Muscle layer of duodenum (tissue), 2 donors: ENCODE measurements around the gene ETFA.

Source experiments
- H3K27ac ChIP-seq: one replicate; pipeline ENCODE4 v1.7.0; 2013; ENCODE audit warnings: mild to moderate bottlenecking, low read length
- H3K27me3 ChIP-seq: one replicate; pipeline ENCODE4 v1.7.0; 2013; ENCODE audit warnings: low read depth, mild to moderate bottlenecking, control low read depth, low read length
- H3K36me3 ChIP-seq, 2 donors: one replicate each; pipeline ENCODE4 v1.7.0; 2013; ENCODE audit warnings: low read length in 2 of 2, control low read depth in 1 of 2, mild to moderate bottlenecking in 1 of 2; ENCODE audit not compliant: insufficient read depth in 2 of 2, control insufficient read depth in 1 of 2
- H3K4me1 ChIP-seq, 2 donors: one replicate each; pipeline ENCODE4 v1.7.0; 2013; ENCODE audit warnings: low read length in 2 of 2, mild to moderate bottlenecking in 2 of 2, control low read depth in 1 of 2, moderate library complexity in 1 of 2; ENCODE audit not compliant: insufficient read depth in 2 of 2, control insufficient read depth in 1 of 2
- H3K4me3 ChIP-seq, 2 donors: one replicate each; pipeline ENCODE4 v1.7.0; 2013; ENCODE audit warnings: low read length in 2 of 2, low read depth in 1 of 2, mild to moderate bottlenecking in 1 of 2
- H3K9me3 ChIP-seq, 2 donors: one replicate each; pipeline ENCODE4 v1.7.0; 2013; ENCODE audit warnings: low read length in 2 of 2, control low read depth in 1 of 2, mild to moderate bottlenecking in 1 of 2; ENCODE audit not compliant: control insufficient read depth in 1 of 2
- donor health status: healthy.

Gene ETFA

DNA sequence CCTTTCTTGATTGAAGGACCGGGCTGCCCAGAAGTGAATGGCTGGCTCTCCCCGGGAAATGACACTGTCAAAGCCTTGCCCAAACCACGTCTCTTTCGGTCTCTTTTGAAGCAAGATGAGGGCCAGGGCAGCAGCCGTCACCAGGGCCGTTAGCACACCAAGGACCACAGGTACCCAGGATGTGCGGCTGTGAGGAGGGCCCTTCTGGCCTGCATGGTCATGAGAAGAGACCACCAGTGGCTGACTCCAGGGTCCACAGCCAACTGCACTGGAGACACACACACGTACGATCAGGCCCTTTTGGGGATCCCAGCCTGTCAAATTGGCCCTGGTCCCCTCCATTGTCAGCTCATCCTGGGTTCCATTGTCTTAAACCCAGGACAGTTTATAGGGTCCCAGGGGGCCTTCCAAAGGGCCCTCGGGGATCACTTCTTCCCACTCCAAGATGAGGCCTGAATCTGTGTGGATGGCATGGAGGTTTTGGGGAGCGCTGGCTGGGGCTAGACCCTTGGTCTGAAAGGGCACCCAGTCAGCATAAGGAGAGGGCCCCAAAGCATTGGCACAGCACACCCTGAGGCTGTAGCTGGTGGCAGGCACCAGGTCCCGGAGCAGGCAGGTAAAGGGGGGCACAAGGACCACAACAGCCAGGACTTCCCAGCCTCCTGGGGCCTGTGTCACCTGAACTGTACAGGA, 50.9 kb downstream of the ETFA start:
- H3K9me3 ChIP-seq = peaks cover 7 to 9% of the 10 kb centered on the region in 2 donors
- H3K27ac ChIP-seq = no peak overlapping the region
- H3K27me3 ChIP-seq = no peaks in the 10 kb centered on the region
- H3K4me1 ChIP-seq = no peaks in the 10 kb centered on the region
- H3K4me3 ChIP-seq = no peak overlapping the region
- peaks cover 26 to 74% of the 10 kb centered on the region in 2 donors for H3K36me3 ChIP-seq

DNA sequence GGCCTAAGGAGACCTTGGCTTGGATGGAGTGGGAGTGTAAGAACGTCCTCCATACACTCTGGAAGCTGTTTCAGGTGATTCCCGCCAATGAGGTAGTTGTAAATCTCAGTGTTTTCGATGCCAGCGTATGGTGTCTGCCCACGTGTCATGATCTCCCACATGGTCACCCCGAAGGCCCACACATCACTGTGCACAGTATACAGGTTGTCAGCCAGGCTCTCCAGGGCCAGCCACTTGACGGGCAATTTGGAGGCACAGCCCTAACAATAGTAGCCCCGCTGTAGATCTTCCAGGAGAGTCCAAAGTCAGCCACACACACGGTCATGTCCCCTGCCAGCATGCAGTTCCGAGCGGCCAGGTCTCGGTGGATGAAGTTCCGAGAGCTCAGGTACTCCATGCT, 51.9 kb downstream of the ETFA start:
- Histone ChIP-seq H3K4me3 (no peak overlapping the region), H3K27me3 (no peaks in the 10 kb centered on the region), H3K27ac (no peak overlapping the region), H3K4me1 (no peaks in the 10 kb centered on the region), H3K9me3 (peaks cover 7 to 10% of the 10 kb centered on the region in 2 donors), H3K36me3 (peaks cover 22 to 68% of the 10 kb centered on the region in 2 donors)

GRCh38 chr15:76258460-76258859, 52.8 kb downstream of the ETFA start:
- H3K4me1 ChIP-seq = no peaks in the 10 kb centered on the region
- no peak overlapping the region for H3K27ac ChIP-seq
- peaks cover 5 to 12% of the 10 kb centered on the region in 2 donors for H3K9me3 ChIP-seq
- H3K27me3 ChIP-seq = no peaks in the 10 kb centered on the region
- peaks cover 15 to 64% of the 10 kb centered on the region in 2 donors for H3K36me3 ChIP-seq
- no peak overlapping the region for H3K4me3 ChIP-seq

DNA sequence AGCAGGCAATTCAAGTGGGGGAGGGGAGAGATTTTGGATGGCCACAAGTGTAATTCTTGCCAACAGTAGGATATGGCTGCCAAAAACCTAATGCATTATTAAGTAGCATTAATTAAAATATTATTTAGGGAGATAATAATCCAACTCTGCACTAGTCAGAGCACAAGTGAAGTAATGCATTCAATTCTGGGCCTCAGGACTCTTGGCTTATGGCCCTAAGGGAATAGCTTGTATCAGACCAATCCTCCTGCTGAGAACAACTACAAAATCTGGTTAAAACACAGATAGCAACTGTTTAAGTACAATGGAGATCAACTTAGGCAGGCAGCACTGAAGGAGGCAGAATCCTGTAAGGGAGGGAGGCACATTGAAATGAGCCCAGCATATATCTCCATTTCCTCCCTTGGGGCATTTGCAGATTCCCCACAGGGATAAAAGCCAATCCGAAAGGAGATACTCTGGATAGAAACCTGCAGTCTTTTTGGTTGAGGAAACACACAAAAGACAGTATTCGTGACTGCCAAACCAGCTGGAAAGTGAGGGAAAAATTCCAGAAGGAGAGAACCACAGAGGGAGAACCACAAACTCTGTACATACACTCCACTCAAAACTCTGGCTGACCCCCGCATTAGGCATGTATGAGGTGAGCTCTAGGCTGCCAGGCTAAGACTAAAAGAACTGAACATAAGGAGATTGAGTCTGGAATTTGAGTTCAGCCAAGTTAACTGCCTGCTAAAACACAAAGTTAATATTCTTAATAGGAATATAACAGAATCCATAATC, 57.4 kb downstream of the ETFA start:
- Histone ChIP-seq H3K4me3 (no peak overlapping the region), H3K9me3 (peaks cover 0 to 5% of the 10 kb centered on the region in 2 donors), H3K36me3 (peaks cover 0 to 22% of the 10 kb centered on the region in 2 donors), H3K27me3 (no peaks in the 10 kb centered on the region), H3K27ac (no peak overlapping the region), H3K4me1 (no peaks in the 10 kb centered on the region)

DNA sequence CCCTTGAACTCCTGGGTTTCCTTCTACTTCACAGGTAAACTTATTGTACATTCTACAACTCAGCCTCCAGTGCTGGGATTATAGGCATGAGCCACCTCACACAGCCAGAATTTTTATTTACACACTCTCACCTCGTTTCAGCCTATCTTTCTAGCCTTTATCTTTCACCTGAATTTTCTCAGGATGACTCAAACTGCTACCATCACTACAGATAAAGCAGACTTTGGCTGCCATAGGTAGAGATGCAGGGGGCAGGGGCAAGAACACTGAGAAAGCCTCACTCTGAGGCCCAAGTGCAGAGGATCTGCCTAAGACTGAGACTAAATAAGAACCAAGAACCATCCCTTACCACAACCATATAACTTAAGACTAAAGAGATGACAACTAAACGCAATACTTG, 59.0 kb downstream of the ETFA start:
- Histone ChIP-seq H3K27ac (no peak overlapping the region), H3K4me1 (no peaks in the 10 kb centered on the region), H3K36me3 (peaks cover 4 to 14% of the 10 kb centered on the region in 2 donors), H3K9me3 (peaks cover 0 to 5% of the 10 kb centered on the region in 2 donors), H3K4me3 (no peak overlapping the region), H3K27me3 (no peaks in the 10 kb centered on the region)

- Histone ChIP-seq H3K36me3 (peaks cover 4 to 8% of the 10 kb centered on the region in 2 donors), H3K27me3 (no peaks in the 10 kb centered on the region), H3K4me1 (no peaks in the 10 kb centered on the region), H3K27ac (no peak overlapping the region), H3K9me3 (peaks cover 0 to 5% of the 10 kb centered on the region in 2 donors), H3K4me3 (no peak overlapping the region)
These were observed 59.6 kb downstream of the ETFA start for GRCh38 chr15:76251717-76252116.

DNA sequence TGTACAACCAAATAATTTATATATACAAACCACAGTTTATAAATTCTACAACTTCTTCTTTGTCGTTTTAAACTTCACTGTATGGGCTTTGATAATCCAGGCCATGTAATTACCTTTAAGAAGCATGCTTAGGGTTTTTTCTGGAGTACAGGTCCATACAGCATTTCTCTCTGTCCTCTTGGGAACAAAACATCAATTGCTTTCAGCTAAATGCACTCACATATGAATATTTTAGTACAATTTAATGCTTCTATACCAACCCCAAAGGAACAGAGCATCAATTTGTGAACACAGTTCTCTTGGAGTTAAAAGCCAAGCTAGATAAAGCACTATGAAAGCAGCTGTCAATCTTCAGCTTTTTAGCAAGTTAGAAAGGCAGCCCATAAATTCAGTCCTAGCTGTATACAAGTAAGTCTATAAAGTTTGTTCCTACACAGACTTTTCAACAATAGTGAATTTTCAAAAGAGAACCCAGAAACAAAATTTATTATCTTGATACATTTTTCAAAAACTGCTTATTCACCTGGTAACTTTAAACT, 66.1 kb downstream of the ETFA start:
- H3K4me3 ChIP-seq = no peak overlapping the region
- no peaks in the 10 kb centered on the region for H3K9me3 ChIP-seq
- H3K36me3 ChIP-seq = peaks cover 4 to 6% of the 10 kb centered on the region in 2 donors
- H3K27ac ChIP-seq = no peak overlapping the region
- H3K4me1 ChIP-seq = no peaks in the 10 kb centered on the region
- no peaks in the 10 kb centered on the region for H3K27me3 ChIP-seq

DNA sequence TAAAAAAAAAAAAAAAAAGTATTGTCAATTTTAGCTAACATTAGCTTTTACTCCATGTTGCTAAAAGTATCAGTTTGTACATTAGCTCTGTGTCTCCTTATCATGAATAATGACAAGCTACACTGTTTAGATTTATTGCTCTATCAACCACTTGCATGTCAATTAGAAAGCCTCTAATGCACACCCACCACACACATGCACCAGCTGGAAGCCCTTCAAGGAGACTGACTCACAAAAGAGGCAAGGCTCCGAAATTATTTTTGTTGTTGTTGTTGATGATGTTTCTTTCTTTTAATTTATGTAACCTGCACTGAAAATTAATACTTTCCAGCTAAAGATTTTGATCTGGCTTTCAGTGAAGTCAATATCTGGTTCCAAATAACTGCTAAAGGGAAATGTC, 71.5 kb downstream of the ETFA start:
- Histone ChIP-seq H3K4me3 (no peak overlapping the region), H3K36me3 (peaks cover 0 to 6% of the 10 kb centered on the region in 2 donors), H3K27me3 (no peaks in the 10 kb centered on the region), H3K27ac (no peak overlapping the region), H3K9me3 (no peaks in the 10 kb centered on the region), H3K4me1 (no peaks in the 10 kb centered on the region)

DNA sequence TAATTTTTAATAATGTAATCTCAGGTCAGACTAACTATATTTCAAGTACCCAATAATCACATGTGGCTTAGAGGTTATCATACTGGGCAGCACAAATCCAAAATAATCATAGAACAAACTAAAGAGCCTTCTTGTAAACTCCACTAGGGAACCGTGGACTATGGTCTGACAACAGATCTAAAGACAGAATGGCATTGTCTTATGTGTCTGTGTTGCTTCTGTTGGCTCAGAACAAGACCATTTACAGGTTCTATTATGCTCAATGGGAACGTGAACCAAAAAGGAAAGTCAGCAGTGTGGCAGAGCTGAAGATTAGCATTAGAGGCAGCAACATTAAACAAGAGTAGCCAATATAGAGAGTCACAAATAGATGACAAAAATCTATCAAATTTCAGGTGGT, 74.9 kb downstream of the ETFA start:
- Histone ChIP-seq H3K27me3 (no peaks in the 10 kb centered on the region), H3K27ac (no peak overlapping the region), H3K4me3 (no peak overlapping the region), H3K9me3 (no peaks in the 10 kb centered on the region), H3K4me1 (no peaks in the 10 kb centered on the region), H3K36me3 (no peaks in the 10 kb centered on the region)

DNA sequence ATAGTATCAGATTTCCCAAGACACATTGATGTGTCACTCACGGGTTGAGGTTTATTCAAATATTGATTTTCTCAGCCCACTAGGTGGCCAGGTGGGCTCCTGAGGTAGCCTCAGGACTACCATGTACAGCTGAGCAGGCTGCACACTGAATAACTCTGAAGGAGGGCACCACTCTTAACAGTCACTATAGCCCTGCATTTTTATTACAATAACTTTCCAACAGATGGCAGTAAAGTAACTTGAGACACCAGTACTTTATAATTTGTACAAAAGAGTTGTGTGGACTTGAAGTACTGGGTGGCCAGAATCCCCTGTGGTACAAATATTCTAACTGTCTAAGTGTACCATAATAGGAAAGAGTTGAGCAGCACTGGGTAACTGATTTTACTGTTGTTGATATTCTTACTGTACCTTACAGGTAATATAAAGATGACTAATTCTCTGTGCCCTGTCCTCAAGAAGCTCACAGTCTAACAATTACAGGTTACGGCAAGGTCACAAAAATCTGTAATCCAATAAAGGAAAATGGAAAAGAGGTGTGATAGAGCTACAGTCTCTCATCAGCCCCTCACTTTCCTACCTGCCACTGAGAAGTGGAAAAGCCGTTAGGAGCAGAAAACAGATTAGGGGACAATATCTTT, 76.0 kb downstream of the ETFA start:
- H3K9me3 ChIP-seq = no peaks in the 10 kb centered on the region
- H3K36me3 ChIP-seq = peaks cover 6% of the 10 kb centered on the region in 2 donors
- no peak overlapping the region for H3K4me3 ChIP-seq
- no peaks in the 10 kb centered on the region for H3K4me1 ChIP-seq
- H3K27me3 ChIP-seq = no peaks in the 10 kb centered on the region
- no peak overlapping the region for H3K27ac ChIP-seq

GRCh38 chr15:76234337-76234889, 76.9 kb downstream of the ETFA start:
- Histone ChIP-seq H3K4me1 (no peaks in the 10 kb centered on the region), H3K9me3 (no peaks in the 10 kb centered on the region), H3K4me3 (no peak overlapping the region), H3K36me3 (peaks cover 6% of the 10 kb centered on the region in 2 donors), H3K27ac (no peak overlapping the region), H3K27me3 (no peaks in the 10 kb centered on the region)
